GM21360 (cell line): ENCODE measurements around the gene FBN2.

ENCODE experiments used
- ATAC-seq: cut with Tn5 transposase; IDR thresholded peaks from one replicate; pipeline ENCODE4 v1.9.1; 2021; ENCODE audit warnings: mild to moderate bottlenecking, moderate library complexity; ENCODE audit not compliant: unreplicated experiment

The FBN2 gene

GRCh38 chr5:128216285-128216684 lies 321.8 kb downstream of the FBN2 start:
- ATAC-seq: no peak

GRCh38 chr5:128213833-128214232 lies 324.2 kb downstream of the FBN2 start:
- no peak for ATAC-seq

DNA sequence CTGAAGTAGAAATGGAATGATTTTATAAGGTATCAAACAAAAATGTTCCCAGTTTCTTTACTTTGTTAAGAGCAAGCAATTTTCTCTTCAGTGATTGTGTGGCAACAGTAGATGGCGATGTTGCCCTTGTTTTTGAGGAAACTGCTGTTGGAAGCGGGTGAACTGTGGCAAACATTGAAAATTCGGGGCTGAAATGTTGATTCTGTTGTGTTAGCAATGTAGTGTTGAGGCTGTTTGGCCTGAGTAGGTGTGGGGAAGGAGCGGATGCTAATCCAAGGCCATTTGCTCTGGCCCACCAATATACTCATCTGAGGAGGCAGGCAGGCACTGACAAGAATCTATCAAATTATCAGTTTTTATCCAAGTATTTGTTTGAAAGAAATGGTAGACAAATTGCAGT lies 324.7 kb downstream of the FBN2 start:
- ATAC-seq: no peak

DNA sequence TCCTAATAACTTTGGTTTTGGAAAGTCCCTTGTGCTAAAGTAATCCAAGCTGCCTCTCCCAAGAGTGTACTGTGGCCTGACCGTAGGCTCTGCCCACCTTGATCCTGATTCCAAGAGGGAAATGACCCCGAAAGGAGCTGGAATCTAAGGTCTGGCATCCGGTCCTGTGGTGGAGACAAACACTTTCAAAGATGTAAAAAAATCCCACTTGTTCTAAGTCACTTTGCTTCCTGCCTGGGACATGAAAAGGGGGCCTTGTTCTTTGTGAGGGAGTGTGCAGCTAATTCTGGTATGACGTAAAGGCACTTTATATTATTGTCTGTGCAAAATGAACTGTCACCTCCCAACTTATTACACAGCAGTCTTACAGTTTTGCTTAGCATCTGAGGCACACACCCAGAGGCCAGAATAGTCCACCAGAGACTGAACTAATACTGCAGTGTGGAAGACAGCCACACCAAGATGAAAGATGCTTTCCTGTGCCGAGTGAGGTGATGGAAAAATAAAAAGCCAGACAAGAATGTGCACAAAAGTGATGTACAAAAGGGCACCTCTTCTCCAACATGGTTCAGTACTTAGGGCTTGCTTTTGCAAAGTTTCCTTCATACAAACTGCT lies 325.7 kb downstream of the FBN2 start:
- ATAC-seq: no peak

DNA sequence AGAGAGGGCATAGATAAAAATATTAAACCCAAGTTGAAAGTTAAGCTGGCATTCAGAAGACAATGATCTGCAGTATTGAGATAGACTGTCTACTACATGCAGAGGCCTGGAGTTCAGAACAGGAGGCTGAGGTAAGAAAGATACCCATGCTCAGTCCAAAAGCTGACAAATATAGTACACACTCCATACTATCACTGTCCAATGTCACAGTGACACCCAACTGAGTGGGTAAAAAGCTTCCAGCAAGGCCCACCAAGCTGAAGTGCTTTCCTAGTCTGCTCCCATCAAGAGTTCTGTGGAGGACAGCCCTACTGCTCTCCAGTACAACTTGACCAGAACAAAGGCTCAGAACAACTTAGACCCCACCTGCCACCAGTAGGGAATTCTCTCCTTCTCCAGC lies 329.6 kb downstream of the FBN2 start:
- no peak for ATAC-seq
